ENCODE measurements around the gene BEST4. TPM values are rescaled to one million over a fixed set of nuclear protein-coding genes. Genes with fewer than 3 reads are reported as not detected.

The BEST4 gene
- total and polyA plus RNA-seq, 2 of the 4 experiments (the other 2 are of a cell fraction): 0.07 TPM; not detected in 1

DNA sequence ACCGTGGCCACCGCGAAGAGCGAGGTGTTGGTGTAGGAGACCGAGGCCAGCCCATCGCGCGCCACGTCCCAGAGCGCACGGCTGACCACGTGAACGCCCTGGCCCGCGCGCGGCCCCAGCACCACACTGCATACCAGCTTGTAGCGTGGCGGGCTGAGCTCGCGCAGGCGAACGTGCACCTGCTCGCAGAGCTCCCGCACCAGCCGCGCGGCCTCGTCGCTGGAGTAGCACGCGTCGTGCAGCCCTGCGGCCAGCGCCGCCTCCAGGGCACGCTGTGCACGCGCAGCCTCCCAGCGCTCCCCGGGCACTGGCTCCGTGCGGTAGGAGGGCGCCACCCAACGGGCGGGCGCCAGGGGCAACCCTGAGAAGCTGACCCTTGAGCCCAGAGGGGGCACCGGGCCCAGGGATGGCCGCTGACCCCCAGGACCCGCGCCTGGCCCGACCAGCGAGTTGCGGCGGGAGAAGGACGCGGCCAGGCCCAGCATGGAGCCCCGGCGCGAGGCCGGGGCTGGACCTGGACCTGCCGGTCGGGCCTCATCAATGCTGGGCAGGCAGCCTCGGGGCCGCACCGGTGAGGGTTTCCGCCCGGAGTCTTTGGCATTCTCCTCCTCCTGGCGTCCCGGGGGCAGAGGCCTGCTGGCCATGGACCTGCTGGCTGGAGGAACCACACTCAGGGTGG, 18.2 kb upstream of the BEST4 start:
- intact Hi-C loops (cut with micrococcal nuclease) (loop anchor here (5.0 to 10.0 kb wide), 2 partner anchors 74 to 499 kb away; partner anchors contain the start of gene RNU5D-1), in situ Hi-C loops (cut with MboI; ENCODE audit: low sequenced_read_pairs) (no loop called here), dilution Hi-C loops (cut with HindIII; ENCODE audit: low sequenced_read_pairs, unreplicated experiment) (no loop called here)
- no peak for DNase-seq
- Histone ChIP-seq H3K4me3 (ENCODE audit: insufficient read depth, low read depth, low read length) (no peak overlapping the region), H3K23ac (ENCODE audit: low read depth, low read length) (peak overlapping the region; percentile 89; the same call in 1 of the 2 replicates), H3K9me1 (ENCODE audit: insufficient read depth, low read length) (peaks cover 33% of the 10 kb centered on the region), H3K14ac (replicated peaks; ENCODE audit: low read depth, low read length) (peak overlapping the region; percentile 92), H3K18ac (ENCODE audit: low read depth, low read length) (peak overlapping the region; percentile 62; the same call in 1 of the 2 replicates), H3K9me3 (ENCODE audit: control insufficient read depth, insufficient read depth, low read length) (no peaks in the 10 kb centered on the region), H2AK5ac (ENCODE audit: low read depth, low read length) (peak overlapping the region; percentile 97), H4K8ac (ENCODE audit: low read depth in 2 of 2, low read length in 2 of 2) (peak overlapping the region; percentile 92 to 94; a peak in 3 of 4 replicates), H2BK120ac (ENCODE audit: low read depth, low read length) (peak overlapping the region; percentile 89), H3K27ac (ENCODE audit: insufficient read depth, low read length) (peak overlapping the region; percentile 86), H2BK15ac (ENCODE audit: low read depth, low read length) (peak overlapping the region; percentile 85), H3K4ac (ENCODE audit: low read depth, low read length) (peak overlapping the region; percentile 88), H3K4me2 (ENCODE audit: low read depth, low read length) (no peak overlapping the region), H2BK5ac (ENCODE audit: low read depth, low read length, poor library complexity, severe bottlenecking) (peak overlapping the region; percentile 99), H4K20me1 (ENCODE audit: insufficient read depth, low read length) (peaks cover 25% of the 10 kb centered on the region), H3K4me1 (ENCODE audit: control insufficient read depth, insufficient read depth, low read length) (peaks cover 50% of the 10 kb centered on the region), H3K9ac (ENCODE audit: low read depth, low read length) (0 out of 2 replicates have a peak overlapping the region, but pooled peaks have one; percentile 30), H3K36me3 (ENCODE audit: control insufficient read depth, insufficient read depth, low read length) (peaks cover 39% of the 10 kb centered on the region), H3K79me1 (ENCODE audit: low read depth in 1 of 2, low read length in 2 of 2) (peaks cover 31 to 72% of the 10 kb centered on the region in 2 experiments), H2BK20ac (ENCODE audit: low read depth, low read length) (peak overlapping the region; percentile 84), H2AFZ (replicated peaks; ENCODE audit: low read length, poor library complexity) (no peak overlapping the region), H4K91ac (ENCODE audit: insufficient read depth, low read depth, low read length) (peak overlapping the region; percentile 97), H3K27me3 (ENCODE audit: control insufficient read depth, insufficient read depth, low read length) (no peaks in the 10 kb centered on the region), H4K5ac (ENCODE audit: low read depth, low read length) (peak overlapping the region; percentile 33), H3K56ac (ENCODE audit: extremely low read depth, insufficient read depth, low read length) (no peak overlapping the region), H2AK9ac (replicated peaks; ENCODE audit: low read depth, low read length, poor library complexity) (peak overlapping the region; percentile 94)
- TF ChIP-seq FOS (IDR thresholded peaks at IDR 0.05; ENCODE audit: low read depth, low read length) (no peak), RCOR1 (IDR thresholded peaks at IDR 0.05; ENCODE audit: insufficient replicate concordance, low read length) (no peak), CEBPB (IDR thresholded peaks at IDR 0.05; ENCODE audit: low read depth, low read length) (no peak), MXI1 (IDR thresholded peaks at IDR 0.05; ENCODE audit: borderline replicate concordance, low read depth, low read length) (no peak), NFE2L2 (IDR thresholded peaks at IDR 0.05; ENCODE audit: low read depth, low read length) (no peak), RFX5 (IDR thresholded peaks at IDR 0.05; ENCODE audit: low read depth, low read length) (no peak), MAFK (IDR thresholded peaks at IDR 0.05; ENCODE audit: low read depth, low read length) (no peak), RAD21 (IDR thresholded peaks at IDR 0.05; ENCODE audit: low read length) (no peak), CHD1 (IDR thresholded peaks at IDR 0.05; ENCODE audit: low read depth, low read length) (no peak), POLR2A (IDR thresholded peaks at IDR 0.05; ENCODE audit: low read depth, low read length) (no peak), BHLHE40 (IDR thresholded peaks at IDR 0.05; ENCODE audit: low read depth, low read length) (no peak)
- TF ChIP-seq, protein P1, sequence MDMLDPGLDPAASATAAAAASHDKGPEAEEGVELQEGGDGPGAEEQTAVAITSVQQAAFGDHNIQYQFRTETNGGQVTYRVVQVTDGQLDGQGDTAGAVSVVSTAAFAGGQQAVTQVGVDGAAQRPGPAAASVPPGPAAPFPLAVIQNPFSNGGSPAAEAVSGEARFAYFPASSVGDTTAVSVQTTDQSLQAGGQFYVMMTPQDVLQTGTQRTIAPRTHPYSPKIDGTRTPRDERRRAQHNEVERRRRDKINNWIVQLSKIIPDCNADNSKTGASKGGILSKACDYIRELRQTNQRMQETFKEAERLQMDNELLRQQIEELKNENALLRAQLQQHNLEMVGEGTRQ (IDR thresholded peaks at IDR 0.05; ENCODE audit: low read depth, low read length): no peak
- TF ChIP-seq, protein P2, sequence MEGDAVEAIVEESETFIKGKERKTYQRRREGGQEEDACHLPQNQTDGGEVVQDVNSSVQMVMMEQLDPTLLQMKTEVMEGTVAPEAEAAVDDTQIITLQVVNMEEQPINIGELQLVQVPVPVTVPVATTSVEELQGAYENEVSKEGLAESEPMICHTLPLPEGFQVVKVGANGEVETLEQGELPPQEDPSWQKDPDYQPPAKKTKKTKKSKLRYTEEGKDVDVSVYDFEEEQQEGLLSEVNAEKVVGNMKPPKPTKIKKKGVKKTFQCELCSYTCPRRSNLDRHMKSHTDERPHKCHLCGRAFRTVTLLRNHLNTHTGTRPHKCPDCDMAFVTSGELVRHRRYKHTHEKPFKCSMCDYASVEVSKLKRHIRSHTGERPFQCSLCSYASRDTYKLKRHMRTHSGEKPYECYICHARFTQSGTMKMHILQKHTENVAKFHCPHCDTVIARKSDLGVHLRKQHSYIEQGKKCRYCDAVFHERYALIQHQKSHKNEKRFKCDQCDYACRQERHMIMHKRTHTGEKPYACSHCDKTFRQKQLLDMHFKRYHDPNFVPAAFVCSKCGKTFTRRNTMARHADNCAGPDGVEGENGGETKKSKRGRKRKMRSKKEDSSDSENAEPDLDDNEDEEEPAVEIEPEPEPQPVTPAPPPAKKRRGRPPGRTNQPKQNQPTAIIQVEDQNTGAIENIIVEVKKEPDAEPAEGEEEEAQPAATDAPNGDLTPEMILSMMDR (conservative IDR thresholded peaks at IDR 0.05; ENCODE audit: low read depth, low read length): no peak
- TF ChIP-seq, protein P3, sequence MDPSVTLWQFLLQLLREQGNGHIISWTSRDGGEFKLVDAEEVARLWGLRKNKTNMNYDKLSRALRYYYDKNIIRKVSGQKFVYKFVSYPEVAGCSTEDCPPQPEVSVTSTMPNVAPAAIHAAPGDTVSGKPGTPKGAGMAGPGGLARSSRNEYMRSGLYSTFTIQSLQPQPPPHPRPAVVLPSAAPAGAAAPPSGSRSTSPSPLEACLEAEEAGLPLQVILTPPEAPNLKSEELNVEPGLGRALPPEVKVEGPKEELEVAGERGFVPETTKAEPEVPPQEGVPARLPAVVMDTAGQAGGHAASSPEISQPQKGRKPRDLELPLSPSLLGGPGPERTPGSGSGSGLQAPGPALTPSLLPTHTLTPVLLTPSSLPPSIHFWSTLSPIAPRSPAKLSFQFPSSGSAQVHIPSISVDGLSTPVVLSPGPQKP (IDR thresholded peaks at IDR 0.05; ENCODE audit: borderline replicate concordance, low read depth, low read length): no peak
- BruUV-seq (replicated peaks): no TSS peak
- no peak for ATAC-seq (ENCODE audit: low read depth)
- 92% methylated on average over 43 of the region's 70 CpGs; no CpG with 5 or more reads in 1 of the 2 experiments for WGBS, 2 experiments (ENCODE audit: extremely low coverage in 2 of 2, insufficient read length in 1 of 2)
- CTCF ChIA-PET: no interaction called here
- POLR2A ChIA-PET (ENCODE audit: unreplicated experiment): interaction anchor here (3.7 kb wide), 1 partner anchor 12 kb away, joined by 30 read pairs; no protein-coding TSS in a partner anchor
